Left lung (tissue), 10 donors: ENCODE results near the gene TBC1D8. TPM values are rescaled to one million over a fixed set of nuclear protein-coding genes. Genes with fewer than 3 reads are reported as not detected.
A peak's percentile ranks its signal among the peaks of the same experiment; 100 is the strongest.

ENCODE experiments used
- ATAC-seq: fragments of 200-7000 bp; cut with Tn5 transposase; one replicate; pipeline ENCODE4 v1.9.1; 2020; ENCODE audit warnings: moderate library complexity
- DNase-seq, 4 donors: peaks; one replicate each; pipeline ENCODE4 v3.0.0-alpha.2; 2013 to 2020
- H3K27ac ChIP-seq, 2 donors: fragments of 200-600 bp; sonication (generic) in 1 of 2; one replicate each; pipeline versions ENCODE4 v1.5.0 to v1.8.0; 2020 to 2021
- H3K27me3 ChIP-seq, 2 donors: fragments of 200-600 bp; sonication (generic) in 1 of 2; one replicate each; pipeline versions ENCODE4 v1.5.0 to v1.8.0; 2020 to 2021
- H3K36me3 ChIP-seq, 2 donors: fragments of 200-600 bp; sonication (generic) in 1 of 2; one replicate each; pipeline versions ENCODE4 v1.5.0 to v1.8.0; 2020 to 2021
- H3K4me1 ChIP-seq, 2 donors: fragments of 200-600 bp; one replicate each; pipeline ENCODE4 v1.8.0; 2021
- H3K4me3 ChIP-seq, 2 donors: fragments of 200-600 bp; sonication (generic) in 1 of 2; one replicate each; pipeline versions ENCODE4 v1.5.0 to v1.8.0; 2020 to 2021; ENCODE audit warnings: mild to moderate bottlenecking in 1 of 2
- H3K9me3 ChIP-seq, 2 donors: fragments of 200-600 bp; sonication (generic) in 1 of 2; one replicate each; pipeline versions ENCODE4 v1.5.0 to v1.8.0; 2020 to 2021
- intact Hi-C, 2 donors: fragments of 100-400 bp; cut with DNase I; formaldehyde crosslinking; loops; one replicate each; pipeline versions ENCODE4 v1.11.2 to v1.14.2; 2022
- polyA plus RNA-seq, 6 donors: library from polyadenylated mRNA; unstranded; fragments of 120-200 nt; gene quantifications; one replicate each; pipeline ENCODE4 v1.2.1, GENCODE V29; 2013; ENCODE audit not compliant: insufficient read length in 6 of 6
- total RNA-seq, 2 donors: library from RNA; stranded (reverse); fragmentation: NEBNext Ultra II Directional; extraction: Animal tissue kit (Norgen Biotek cat#: 25700); gene quantifications; one replicate each; pipeline ENCODE4 v1.2.1, GENCODE V29; 2021
- TF ChIP-seq, protein P1 (sequence below), 2 donors: fragments of 200-600 bp; sonication (generic) in 1 of 2; IDR thresholded peaks; one replicate each; pipeline versions ENCODE4 v1.5.0 to v1.8.0; 2021; ENCODE audit warnings: antibody characterized with exemption in 2 of 2
- donor health status: DM: no; HTN: yes; CAD: no.
- donor health status: DM: no; HTN: no; CAD: no.

The TBC1D8 gene
- total and polyA plus RNA-seq, 8 donors, result 11.7 to 36.5 (median 32.1) TPM

DNA sequence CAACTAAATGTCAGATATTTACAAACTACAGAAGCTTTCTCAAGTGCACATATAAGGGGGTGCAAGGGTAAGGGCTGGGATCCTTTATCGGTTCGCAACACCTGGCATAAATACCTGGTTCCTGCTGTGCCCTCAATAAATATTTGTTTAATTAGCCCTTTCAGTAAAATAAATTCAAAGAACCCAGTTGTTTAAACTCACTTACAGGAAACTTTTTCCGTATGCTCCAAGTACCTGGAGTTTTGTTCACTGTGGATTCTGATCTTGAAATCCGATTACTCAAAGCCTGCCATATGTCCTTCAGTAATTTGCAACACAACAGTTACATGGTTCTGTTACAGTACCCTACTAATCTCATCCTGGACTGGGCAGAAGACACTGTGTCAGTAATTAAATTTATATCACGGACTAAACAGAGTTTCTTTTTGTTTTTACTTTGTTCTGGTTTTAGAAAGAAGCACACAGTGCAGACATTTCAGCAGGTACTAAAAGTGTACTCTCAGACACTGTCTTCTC is 36.9 kb downstream of the TBC1D8 start:
- H3K27me3 ChIP-seq, result no peaks in the 10 kb centered on the region
- ATAC-seq, result peak; percentile 11
- H3K9me3 ChIP-seq, result no peaks in the 10 kb centered on the region
- peak overlapping the region; percentile 21 to 72 for H3K27ac ChIP-seq
- TF ChIP-seq, protein P1, sequence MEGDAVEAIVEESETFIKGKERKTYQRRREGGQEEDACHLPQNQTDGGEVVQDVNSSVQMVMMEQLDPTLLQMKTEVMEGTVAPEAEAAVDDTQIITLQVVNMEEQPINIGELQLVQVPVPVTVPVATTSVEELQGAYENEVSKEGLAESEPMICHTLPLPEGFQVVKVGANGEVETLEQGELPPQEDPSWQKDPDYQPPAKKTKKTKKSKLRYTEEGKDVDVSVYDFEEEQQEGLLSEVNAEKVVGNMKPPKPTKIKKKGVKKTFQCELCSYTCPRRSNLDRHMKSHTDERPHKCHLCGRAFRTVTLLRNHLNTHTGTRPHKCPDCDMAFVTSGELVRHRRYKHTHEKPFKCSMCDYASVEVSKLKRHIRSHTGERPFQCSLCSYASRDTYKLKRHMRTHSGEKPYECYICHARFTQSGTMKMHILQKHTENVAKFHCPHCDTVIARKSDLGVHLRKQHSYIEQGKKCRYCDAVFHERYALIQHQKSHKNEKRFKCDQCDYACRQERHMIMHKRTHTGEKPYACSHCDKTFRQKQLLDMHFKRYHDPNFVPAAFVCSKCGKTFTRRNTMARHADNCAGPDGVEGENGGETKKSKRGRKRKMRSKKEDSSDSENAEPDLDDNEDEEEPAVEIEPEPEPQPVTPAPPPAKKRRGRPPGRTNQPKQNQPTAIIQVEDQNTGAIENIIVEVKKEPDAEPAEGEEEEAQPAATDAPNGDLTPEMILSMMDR (IDR thresholded peaks at IDR 0.05), result no peak
- H3K4me1 ChIP-seq, result peaks cover 12 to 98% of the 10 kb centered on the region in 2 donors
- no peak overlapping the region for H3K4me3 ChIP-seq
- no peak for DNase-seq
- intact Hi-C loops, result no loop called here
- H3K36me3 ChIP-seq, result no peaks in the 10 kb centered on the region

DNA sequence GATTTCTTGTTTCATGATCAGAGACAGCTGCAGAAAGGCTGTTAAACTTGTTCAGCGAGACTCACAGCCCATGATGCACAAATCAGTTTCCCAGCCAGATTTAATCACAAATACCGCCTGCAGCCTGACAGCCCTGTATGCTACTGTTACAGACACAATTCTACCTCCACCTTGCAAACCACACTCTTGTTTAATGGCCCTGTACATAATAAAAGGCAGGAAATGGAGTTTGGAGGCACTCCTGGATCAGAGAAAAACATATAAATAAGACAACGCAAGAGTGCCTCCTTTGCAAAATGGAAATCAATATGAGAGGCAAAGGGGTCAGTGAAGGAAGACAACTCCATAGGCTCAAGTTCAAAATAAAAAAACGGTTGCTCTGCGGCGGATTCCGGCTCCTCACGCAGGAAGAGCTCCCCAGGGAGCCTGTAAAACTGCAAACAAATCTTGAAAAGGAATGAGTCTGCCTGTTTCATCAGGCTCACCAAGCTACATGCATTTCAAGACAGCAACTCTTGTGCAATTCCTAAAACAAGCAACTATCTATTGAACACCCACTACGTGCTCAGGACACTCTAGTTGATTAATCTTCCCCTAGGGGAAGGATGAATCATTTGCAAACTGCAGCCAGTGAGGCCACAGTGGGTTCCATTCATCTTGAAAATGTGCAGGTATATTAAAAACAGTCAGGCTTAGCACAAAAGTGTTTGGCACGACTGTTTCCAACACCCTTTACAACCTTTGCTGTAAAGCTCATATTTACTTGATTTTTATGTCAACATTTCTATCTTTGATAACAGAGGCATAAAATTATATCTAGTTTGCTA is 37.5 kb downstream of the TBC1D8 start:
- DNase-seq, result no peak
- Histone ChIP-seq H3K27ac (peak overlapping the region in 1 of 2 donors; percentile 72), H3K9me3 (no peaks in the 10 kb centered on the region), H3K4me3 (no peak overlapping the region), H3K27me3 (no peaks in the 10 kb centered on the region), H3K36me3 (no peaks in the 10 kb centered on the region), H3K4me1 (peaks cover 12 to 92% of the 10 kb centered on the region in 2 donors)
- intact Hi-C loops, result no loop called here
- peak; percentile 47 for ATAC-seq
- TF ChIP-seq, protein P1 (IDR thresholded peaks at IDR 0.05), result no peak

DNA sequence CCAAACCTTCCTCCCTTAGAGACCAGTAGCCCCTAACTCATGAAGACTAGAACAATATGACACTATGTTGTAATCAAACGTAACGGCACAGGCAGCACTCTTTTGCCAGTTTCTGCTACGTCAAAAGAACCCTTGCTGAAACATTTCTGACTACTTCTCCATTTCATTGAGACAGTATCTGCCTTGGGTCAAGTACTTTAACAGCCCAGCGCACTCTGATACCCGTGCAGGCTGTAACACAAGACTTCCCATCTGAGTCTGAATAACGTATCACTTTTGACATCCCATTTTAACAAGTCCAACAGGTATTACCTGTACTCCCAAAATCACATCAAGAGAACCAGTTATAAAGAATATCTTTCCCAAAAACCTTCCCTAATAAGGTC is 38.4 kb downstream of the TBC1D8 start:
- no peaks in the 10 kb centered on the region for H3K27me3 ChIP-seq
- DNase-seq (no peak), ATAC-seq (peak; percentile 14)
- H3K4me1 ChIP-seq, result peaks cover 10 to 85% of the 10 kb centered on the region in 2 donors
- H3K9me3 ChIP-seq, result no peaks in the 10 kb centered on the region
- H3K36me3 ChIP-seq, result no peaks in the 10 kb centered on the region
- H3K4me3 ChIP-seq, result no peak overlapping the region
- H3K27ac ChIP-seq, result peak overlapping the region in 1 of 2 donors; percentile 72
- intact Hi-C loops, result no loop called here
- TF ChIP-seq, protein P1 (IDR thresholded peaks at IDR 0.05), result no peak

DNA sequence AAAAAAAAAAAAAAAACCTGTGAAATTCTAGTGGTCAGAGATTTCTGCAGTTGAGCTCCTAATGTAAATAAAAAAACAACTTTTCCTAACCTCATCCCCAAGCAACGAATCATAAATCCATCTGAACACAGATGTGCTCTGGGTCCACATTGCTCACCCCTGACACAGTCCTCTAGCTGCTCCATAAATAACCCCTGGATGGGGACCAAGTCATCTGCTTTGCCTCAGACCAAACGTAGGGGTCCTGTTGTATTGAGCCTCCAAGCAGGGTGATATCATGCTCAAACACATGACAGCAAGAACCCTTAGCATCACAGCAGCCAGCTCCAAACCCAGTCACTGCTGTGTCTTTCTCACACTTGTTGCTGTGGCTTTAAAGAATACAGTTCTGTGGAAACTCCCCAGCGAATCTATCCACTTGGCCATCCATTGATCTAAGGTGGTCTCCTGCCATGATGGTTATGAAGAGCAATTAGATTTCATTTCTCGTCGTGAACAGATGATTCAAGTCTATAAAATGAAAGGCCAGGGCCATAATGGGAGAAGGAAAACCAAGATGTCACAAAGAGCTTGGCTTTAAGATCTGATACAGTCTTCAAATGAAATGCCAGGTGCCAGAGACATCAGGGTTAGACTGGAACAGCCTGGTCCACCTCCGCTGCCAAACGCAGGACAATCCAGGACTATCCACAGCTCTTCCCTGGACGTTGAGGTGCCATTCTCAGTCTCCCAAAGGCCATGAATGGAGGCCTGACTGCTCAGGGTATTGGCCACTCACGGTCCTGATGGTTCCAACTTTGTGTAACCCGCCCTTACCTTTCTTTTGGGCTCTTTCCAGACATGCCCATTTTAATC is 39.0 kb downstream of the TBC1D8 start:
- Histone ChIP-seq H3K36me3 (no peaks in the 10 kb centered on the region), H3K9me3 (no peaks in the 10 kb centered on the region), H3K4me3 (no peak overlapping the region), H3K4me1 (peaks cover 10 to 79% of the 10 kb centered on the region in 2 donors), H3K27ac (peak overlapping the region in 1 of 2 donors; percentile 72), H3K27me3 (no peaks in the 10 kb centered on the region)
- intact Hi-C loops, result no loop called here
- TF ChIP-seq, protein P1 (IDR thresholded peaks at IDR 0.05), result no peak
- DNase-seq (no peak), ATAC-seq (no peak)
